COR-L47 (cell line): ENCODE data around the gene FAM241A.
"Not testable (repeated sequence)": the region's sequence is repeated elsewhere in the genome, so short reads cannot be mapped to it uniquely, and the experiment has no call there.

Experiments used
- DNase-seq: peaks from one replicate; lab custom pipeline; 2025; lab: John Stamatoyannopoulos, UW

The FAM241A gene

GRCh38 chr4:112145326-112145789 lies at the start of gene FAM241A:
Gene FAM241A, plus strand, starts transcription at chr4:112145454. Its CDS starts 127 bp downstream, at chr4:112145581.
- peak; percentile 58 for DNase-seq

GRCh38 chr4:112098841-112099530 lies 46.3 kb upstream of the FAM241A start:
- no peak for DNase-seq

- peak; percentile 38 for DNase-seq
Observed at GRCh38 chr4:112099701-112100297, 45.5 kb upstream of the FAM241A start.

DNA sequence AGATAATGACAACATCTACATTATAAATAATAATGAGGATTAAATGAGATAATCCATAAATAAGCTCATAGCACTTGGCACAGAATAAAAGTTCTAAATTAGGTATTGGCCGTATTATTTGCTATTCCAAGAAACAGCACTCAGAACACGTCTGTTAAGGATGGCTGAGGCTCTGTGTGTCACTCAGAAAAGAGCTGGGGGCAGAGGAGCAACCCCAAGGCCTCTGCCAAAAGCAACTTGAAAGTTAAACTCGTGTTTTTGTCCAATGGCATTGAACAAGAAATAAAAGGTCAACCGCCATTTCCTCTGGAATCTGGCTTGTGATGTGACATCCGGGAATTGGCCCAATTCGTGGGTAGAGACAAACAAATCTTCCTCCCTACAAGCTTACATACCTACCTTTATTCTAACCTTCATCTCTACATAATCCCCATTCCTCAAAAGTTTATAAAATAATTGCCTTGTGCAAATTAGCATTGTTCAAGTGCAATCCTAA lies 42.3 kb upstream of the FAM241A start:
- no peak for DNase-seq

DNA sequence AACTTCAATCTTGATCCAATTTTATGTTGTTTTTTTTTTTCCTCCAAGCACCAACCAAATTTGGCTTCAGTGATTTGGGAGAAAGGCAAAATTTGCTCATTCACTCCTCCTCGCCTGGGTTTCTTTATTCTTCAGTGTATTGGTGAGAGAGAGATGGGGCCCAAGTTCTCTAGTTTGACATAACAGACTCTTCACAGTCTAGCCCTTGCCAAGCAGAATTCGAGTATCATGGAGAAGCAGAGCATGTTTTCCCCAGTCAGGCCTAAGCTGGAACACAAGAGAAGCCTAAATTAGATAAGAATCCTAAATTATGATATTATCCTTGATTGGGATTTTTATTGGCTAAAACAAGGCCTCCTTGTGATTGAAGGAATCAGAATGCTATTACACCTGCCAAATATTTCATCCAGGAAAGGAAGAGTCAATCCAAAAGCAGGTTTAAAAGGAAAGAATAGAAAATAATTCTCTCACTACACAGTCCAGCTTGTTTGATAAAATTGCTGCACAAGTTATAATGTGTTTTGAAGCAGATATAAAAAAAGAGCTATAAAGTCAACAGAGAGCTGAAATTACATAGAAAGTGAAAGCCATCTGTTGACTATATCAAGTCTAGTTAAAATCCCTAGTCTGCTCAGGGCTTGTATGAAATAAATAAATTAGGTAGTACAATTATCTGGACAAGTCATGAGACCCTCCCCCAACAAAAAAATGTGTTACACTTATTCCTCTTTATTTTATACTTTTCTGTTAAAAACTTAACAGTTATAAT lies 39.9 kb upstream of the FAM241A start:
- DNase-seq = no peak

- no peak for DNase-seq
Observed at GRCh38 chr4:112109360-112110058, 35.7 kb upstream of the FAM241A start.

GRCh38 chr4:112110059-112110425 lies 35.2 kb upstream of the FAM241A start:
- DNase-seq = no peak

DNA sequence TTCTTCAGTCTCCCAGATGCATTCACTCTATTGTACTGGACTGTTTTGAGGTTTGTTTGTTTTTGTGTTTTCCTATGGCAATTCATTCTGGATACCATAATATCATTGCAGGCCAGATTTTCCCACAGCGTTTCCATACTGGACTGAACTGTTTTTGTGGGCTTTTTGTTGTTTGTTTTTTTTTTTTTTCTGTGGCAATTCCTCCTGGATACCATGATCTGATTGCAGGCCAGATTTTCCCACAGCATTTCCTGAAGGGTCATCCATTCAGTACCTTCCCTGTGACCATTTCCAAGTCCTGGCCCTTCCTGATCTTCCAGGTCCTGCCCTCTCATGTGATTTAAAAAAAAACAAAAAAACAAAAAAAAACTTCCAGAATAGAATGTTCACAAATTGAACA lies 33.9 kb upstream of the FAM241A start:
- no peak for DNase-seq

- DNase-seq = not testable (repeated sequence)
Observed at GRCh38 chr4:112112095-112112494, 33.2 kb upstream of the FAM241A start.

- no peak for DNase-seq
Observed at GRCh38 chr4:112112590-112113170, 32.6 kb upstream of the FAM241A start.

GRCh38 chr4:112113864-112114263 lies 31.4 kb upstream of the FAM241A start:
- DNase-seq = no peak

GRCh38 chr4:112114452-112114851 lies 30.8 kb upstream of the FAM241A start:
- no peak for DNase-seq

DNA sequence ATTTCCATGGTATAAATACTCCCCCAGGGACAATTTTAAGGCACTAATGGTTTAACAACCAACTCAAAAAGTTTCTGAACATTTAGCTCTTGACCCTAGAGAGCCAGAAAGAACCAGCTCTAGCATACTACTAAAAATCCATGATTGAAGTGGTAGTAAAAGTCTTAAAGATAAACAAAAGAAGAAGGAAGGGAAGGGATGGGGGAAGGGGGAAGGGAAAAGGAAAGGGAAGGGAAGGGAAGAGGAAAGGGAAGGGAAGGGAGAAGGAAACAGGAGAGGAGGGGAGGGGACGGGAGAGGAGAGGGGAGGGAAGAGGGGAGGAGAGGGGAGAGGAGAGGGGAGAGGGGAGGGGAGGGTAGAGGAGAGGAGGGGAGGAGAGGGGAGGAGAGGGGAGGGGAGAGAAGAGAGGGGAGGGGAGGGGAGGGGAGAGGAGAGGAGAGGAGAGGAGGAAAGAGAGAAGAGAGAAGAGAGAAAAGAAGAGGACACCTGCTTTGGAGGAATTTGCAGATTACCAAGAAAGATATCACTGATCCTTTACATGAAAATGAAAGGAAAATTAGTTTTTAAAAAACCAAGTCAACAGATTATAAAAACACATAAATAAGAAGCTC lies 26.4 kb upstream of the FAM241A start:
- DNase-seq = no peak

GRCh38 chr4:112119353-112119783 lies 25.9 kb upstream of the FAM241A start:
- DNase-seq = no peak

DNA sequence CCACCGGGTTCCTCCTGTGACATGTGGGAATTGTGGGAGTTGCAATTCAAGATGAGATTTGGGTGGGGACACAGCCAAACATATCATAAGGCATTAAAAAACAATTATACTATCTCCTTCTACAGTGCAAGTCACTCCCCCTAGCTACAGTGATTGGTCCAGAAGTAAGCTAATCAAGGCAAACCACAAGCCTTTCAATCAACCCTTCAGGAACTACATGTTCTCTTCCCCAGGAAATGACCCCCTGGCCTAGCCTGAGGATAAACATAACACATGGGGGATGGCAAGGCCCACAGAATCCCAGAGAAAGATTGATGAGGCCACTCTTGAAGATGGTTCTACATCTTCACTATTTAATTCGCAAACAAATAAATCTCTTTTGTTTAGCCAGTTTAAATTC lies 25.2 kb upstream of the FAM241A start:
- no peak for DNase-seq

DNA sequence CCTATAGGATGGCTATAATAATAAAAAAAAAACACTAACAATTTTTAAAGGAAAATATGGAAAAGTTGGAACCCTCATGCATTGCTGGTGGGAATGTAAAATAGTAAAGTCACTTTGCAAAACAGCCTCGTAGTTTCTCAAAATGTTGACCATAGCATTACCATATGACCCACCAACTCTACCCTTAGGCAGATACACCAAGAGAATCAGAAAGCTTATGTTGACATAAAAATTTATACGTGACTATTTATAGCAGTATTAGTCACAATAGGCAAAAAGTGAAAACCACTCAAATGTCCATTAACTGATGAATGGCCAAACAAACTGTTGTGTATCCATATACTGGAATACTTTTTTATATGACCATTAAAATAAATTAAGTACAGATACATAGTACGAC lies 19.8 kb upstream of the FAM241A start:
- no peak for DNase-seq

DNA sequence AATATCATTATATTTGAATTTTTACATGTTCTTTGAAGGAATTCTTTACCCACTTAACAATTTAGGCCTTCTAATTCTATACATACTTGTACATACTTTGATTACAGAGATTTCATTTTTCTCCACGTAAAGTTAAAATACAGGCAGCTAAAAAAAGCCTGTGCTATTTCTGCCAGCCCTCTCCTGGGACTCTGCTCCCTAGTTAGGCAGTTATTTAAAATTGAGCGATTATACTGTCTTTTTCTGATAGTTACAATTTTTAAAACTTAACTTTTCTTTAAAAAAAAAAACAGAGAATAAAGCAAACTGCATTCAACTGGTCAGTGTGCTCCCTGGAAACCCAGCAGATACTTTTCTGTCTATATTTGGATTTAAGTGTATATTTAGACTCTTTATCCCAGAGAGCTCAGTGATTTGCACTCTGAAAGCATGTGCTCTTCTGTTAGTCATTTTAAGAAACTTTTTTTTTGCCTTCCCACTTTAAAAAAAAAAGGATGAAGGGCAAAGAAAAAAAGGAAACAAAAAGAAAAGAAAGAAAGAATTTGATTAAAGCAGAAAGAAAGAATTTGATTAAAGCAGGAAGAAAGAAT lies 18.1 kb upstream of the FAM241A start:
- no peak for DNase-seq

DNA sequence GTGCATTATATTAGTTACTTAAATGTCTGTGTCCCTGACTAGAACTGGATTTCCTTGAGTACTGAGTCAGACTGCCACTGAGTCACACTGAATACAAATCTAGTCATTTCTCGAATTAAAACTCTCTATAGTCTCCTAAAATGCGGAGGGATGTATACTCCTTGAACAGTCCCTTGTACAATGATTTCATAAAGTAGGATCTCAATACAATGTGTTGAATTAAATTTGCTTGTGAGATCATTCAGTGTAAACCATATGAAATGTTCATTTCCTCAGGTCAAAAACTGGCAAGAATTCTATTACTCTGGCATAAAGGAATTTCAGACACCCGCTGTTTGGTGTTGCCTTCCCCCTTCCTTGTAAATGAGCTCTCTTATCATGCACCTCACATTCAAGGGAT lies 17.5 kb upstream of the FAM241A start:
- no peak for DNase-seq

DNA sequence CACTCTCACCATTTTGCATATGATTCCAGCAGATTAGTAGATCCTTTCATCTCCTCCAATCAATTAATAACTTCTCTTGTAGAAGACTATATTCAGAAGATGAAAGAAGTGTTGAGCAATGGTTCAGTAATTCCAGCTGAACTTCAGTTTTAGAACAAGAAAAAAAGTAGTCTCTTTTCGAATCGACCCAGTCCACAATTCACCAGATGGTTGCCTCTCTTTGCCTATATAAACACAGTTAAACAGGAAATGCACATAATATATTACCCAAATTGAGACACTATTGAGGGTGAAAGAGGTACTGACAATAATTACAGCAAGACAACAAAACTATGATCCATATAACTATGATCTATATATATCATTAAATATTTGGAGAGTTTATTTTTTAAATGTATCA lies 16.8 kb upstream of the FAM241A start:
- DNase-seq = no peak

DNA sequence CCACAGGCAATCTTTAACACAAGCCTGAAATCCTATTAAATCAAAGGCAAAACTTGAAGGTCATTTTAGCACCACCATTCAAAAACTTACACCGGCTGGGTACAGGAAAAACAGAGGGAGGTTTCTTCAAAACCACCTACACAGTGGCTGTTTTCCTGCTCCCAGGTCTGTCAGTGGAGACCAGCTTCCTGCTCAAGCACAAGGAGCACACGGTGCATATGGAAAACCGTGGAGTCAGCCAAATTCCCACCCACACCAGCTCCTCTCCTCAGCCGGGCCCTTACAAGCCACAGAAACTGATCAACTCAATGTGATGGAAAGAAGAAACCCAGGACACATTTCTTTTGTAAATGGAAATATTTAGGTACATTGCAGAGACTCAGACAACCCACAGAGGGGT lies 14.3 kb upstream of the FAM241A start:
- DNase-seq = no peak

DNA sequence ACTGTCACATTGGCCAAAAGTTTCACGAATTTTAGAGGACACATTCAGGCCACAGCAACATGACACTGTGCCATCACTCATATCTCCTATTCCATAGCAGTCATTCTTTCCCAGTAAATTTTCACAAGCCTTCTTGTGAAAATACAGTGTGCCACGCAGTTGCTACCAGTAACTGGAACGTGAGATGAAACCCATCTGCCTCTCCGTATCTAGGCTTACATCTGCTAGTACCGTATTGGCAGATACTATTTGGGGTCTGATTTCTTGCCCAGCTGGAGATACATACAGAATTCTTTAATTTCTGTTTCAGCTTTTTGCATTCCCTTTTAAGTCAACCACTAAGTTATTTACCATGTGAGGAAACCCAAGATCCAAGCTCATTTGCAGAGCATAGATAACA lies 8.7 kb upstream of the FAM241A start:
- no peak for DNase-seq
